ENCODE data around the gene VWA7. TPM values are rescaled to one million over a fixed set of nuclear protein-coding genes. Genes with fewer than 3 reads are reported as not detected.
"Not testable (repeated sequence)": the region's sequence is repeated elsewhere in the genome, so short reads cannot be mapped to it uniquely, and the experiment has no call there.

VWA7 gene
- total and polyA plus RNA-seq, 12 donors, result 0.17 to 8.1 (median 0.68) TPM

DNA sequence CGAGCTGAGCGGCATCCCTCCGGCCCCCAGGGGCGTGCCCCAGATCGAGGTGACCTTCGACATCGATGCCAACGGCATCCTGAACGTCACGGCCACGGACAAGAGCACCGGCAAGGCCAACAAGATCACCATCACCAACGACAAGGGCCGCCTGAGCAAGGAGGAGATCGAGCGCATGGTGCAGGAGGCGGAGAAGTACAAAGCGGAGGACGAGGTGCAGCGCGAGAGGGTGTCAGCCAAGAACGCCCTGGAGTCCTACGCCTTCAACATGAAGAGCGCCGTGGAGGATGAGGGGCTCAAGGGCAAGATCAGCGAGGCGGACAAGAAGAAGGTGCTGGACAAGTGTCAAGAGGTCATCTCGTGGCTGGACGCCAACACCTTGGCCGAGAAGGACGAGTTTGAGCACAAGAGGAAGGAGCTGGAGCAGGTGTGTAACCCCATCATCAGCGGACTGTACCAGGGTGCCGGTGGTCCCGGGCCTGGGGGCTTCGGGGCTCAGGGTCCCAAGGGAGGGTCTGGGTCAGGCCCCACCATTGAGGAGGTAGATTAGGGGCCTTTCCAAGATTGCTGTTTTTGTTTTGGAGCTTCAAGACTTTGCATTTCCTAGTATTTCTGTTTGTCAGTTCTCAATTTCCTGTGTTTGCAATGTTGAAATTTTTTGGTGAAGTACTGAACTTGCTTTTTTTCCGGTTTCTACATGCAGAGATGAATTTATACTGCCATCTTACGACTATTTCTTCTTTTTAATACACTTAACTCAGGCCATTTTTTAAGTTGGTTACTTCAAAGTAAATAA, 40.2 kb upstream of the VWA7 start:
- WGBS, 4 donors, result 29 to 38% (median 33%) methylated on average over 3 to 15 of the region's 37 CpGs
- TF ChIP-seq CTCF (IDR thresholded peaks at IDR 0.05), result peak in 1 of 6 experiments; percentile 17
- H3K4me3 ChIP-seq, result peak overlapping the region in 2 of 4 donors; percentile 0 to 59
- H3K36me3 ChIP-seq (replicated peaks in 1 of 2); intact Hi-C loops (cut with DNase I); H3K9me3 ChIP-seq (replicated peaks in 1 of 3); H3K27me3 ChIP-seq: not testable (repeated sequence)
- peak in 2 of 7 donors; percentile 32 to 55 for DNase-seq
- H3K27ac ChIP-seq, result peak overlapping the region in 4 of 5 donors; percentile 47 to 100 (median 78)
- peaks cover 24 to 48% of the 10 kb centered on the region in 2 donors for H3K4me1 ChIP-seq (replicated peaks in 1 of 2)

DNA sequence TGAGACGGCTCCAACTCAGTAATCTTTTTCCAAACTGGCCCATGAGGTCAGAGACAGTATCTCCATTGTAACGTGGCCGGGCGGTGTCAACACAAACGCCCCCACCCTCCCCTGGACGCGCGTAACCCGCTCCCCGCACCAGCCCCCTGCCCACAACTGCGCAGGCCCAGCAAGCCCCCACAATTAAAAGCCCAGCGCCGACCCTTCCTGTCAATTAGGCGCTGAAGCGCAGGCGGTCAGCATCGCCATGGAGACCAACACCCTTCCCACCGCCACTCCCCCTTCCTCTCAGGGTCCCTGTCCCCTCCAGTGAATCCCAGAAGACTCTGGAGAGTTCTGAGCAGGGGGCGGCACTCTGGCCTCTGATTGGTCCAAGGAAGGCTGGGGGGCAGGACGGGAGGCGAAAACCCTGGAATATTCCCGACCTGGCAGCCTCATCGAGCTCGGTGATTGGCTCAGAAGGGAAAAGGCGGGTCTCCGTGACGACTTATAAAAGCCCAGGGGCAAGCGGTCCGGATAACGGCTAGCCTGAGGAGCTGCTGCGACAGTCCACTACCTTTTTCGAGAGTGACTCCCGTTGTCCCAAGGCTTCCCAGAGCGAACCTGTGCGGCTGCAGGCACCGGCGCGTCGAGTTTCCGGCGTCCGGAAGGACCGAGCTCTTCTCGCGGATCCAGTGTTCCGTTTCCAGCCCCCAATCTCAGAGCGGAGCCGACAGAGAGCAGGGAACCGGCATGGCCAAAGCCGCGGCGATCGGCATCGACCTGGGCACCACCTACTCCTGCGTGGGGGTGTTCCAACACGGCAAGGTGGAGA, 38.1 kb upstream of the VWA7 start, which contains the start of the genes HSPA1A and HSPA1L:
HSPA1A (plus strand) TSS at position 519 of the 814 bp plus-strand sequence; CDS start at position 733, 214 bp downstream.
HSPA1L (minus strand) TSS at position 259 of the 814 bp plus-strand sequence. CDS start 3,311 bp downstream, outside the sequence.
- peaks cover 11 to 38% of the 10 kb centered on the region in 2 donors for H3K4me1 ChIP-seq (replicated peaks in 1 of 2)
- TF ChIP-seq POLR2A (IDR thresholded peaks at IDR 0.05) (peak; percentile 99 to 100), CTCF (IDR thresholded peaks at IDR 0.05) (no peak)
- 0 to 4% (median 2%) methylated on average over 16 to 56 of the region's 56 CpGs for WGBS, 4 donors
- H3K27me3 ChIP-seq, result no peaks in the 10 kb centered on the region
- peak within 1 kb of the TSS in 2 of 4 donors; percentile 40 to 56 for H3K4me3 ChIP-seq
- H3K27ac ChIP-seq, result peak within 1 kb of the TSS; percentile 77 to 100 (median 93)
- intact Hi-C loops (cut with DNase I), result no loop called here
- no peaks in the 10 kb centered on the region for H3K9me3 ChIP-seq (replicated peaks in 1 of 3)
- DNase-seq, result peak; percentile 94 to 98 (median 96)
- no peaks in the 10 kb centered on the region for H3K36me3 ChIP-seq (replicated peaks in 1 of 2)

- H3K4me3 ChIP-seq, result peak overlapping the region in 2 of 4 donors; percentile 40 to 56
- WGBS, 4 donors, result 1 to 8% (median 4%) methylated on average over 13 of the region's 13 CpGs
- intact Hi-C loops (cut with DNase I), result no loop called here
Measured at GRCh38 chr6:31814677-31815024, 37.5 kb upstream of the VWA7 start.

More at GRCh38 chr6:31814677-31815024, 37.5 kb upstream of the VWA7 start:
- H3K27me3 ChIP-seq, result no peaks in the 10 kb centered on the region
- peaks cover 11 to 32% of the 10 kb centered on the region in 2 donors for H3K4me1 ChIP-seq (replicated peaks in 1 of 2)
- TF ChIP-seq CTCF (IDR thresholded peaks at IDR 0.05) (no peak), POLR2A (IDR thresholded peaks at IDR 0.05) (peak in 1 of 2 donors; percentile 54)
- H3K27ac ChIP-seq, result peak overlapping the region; percentile 77 to 100 (median 93)
- no peaks in the 10 kb centered on the region for H3K36me3 ChIP-seq (replicated peaks in 1 of 2)
- no peaks in the 10 kb centered on the region for H3K9me3 ChIP-seq (replicated peaks in 1 of 3)
- DNase-seq, result peak; percentile 93 to 98 (median 96)
